Measurements from ENCODE around the gene SUGCT.

- TF ChIP-seq POLR2AphosphoS5 (IDR thresholded peaks at IDR 0.05; ENCODE audit: low read depth, low read length) (no peak), TAF1 (IDR thresholded peaks at IDR 0.05; ENCODE audit: low read depth, low read length) (no peak)
Observed at GRCh38 chr7:40804477-40805215, 669.8 kb downstream of the SUGCT start.
